GM19193 (cell line): Measurements from ENCODE around the gene ERC2.

Experiments used
- POLR2A ChIP-seq: IDR thresholded peaks from 4 replicates; pipeline ENCODE4 v1.6.1; 2011; ENCODE audit not compliant: insufficient read depth, insufficient read length; ENCODE audit errors: extremely low read depth

The ERC2 gene

DNA sequence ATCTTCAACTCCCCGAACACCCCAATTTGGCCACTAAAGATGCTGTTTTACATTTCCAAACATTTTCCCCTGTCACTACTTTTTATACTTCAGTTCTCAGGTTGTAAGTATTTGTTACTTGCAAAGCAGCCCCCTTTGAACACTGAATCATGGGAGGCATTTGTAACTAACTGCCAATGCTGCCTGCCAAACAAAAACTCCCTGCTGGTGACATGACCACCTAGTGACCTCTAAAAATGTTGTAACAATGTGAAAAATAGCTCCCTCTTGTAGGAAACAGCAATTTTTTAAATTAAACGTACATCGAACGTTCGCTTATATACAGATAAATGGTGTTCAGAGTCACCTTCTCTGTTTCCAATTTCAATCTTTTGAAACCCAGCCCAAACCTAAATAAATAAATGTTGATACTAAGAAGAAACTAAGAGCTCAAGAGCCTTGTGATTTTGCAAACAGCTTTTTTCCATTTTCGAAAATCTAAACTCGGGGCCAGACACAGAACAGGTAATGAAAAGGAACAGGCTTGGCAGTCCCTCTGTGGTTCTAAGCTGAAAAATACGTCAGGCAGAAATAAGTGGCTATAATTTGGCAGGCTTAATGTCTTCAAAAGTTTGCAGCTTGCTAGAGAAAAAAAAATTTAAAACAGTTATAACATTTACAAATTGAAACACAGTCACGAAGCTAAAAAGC is 712.6 kb downstream of the ERC2 start:
- no peak for TF ChIP-seq POLR2A

DNA sequence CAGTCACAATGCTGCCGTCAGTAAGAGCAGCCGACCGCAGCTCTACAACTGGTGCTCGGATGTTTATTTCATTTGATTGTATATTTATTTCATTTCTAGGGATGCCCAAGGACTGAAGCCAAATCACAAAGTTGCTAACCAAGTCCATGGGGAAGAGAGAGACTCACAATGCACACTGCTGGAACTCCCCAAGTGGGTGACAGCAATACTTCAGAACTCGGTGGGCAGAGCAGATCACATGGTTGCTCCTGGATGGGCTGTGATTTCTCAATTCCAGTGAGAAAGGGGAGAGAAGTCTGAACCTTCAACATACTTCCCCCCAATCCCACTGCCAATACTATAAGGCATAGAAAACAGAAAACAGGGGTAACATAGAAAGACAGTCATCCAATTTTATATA is 715.4 kb downstream of the ERC2 start:
- no peak for TF ChIP-seq POLR2A

DNA sequence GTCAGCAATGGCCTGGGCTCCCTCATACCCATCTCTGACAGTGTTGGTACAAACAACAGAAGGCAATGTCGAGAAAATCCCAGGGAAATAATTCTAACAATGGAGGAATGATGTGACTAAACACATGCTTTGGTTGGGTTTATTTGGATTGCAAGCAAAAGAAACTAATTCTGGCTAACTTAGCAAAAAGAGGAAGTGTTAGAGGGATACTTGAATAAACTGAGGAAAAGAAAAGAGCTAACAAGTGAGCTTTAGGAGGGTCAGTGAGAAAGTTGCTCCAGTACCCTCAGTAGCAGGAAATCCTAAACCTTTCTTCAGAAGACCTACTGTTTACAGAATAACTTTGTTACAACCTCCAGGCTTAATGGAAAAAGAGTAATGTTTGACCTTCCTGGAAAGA is 716.5 kb downstream of the ERC2 start:
- no peak for TF ChIP-seq POLR2A

DNA sequence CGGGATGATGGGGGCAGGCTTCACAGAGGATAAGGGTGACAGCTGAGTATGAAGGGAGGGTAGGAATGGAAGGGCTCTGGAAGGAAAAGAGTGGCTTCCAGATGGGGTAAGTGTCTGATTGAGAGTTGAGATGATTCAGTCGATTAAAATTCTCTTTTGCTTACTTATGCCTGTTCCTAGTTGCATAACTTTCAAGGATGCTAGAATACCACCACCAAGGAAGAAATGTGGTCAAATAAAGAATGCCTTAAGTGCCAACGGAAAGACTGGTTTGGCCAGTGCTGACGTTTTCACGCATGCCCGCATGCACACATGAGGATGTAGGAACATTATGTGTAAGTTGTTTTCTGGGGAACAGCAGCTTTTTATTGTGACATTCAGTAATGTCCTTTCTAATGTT is 717.7 kb downstream of the ERC2 start:
- no peak for TF ChIP-seq POLR2A

DNA sequence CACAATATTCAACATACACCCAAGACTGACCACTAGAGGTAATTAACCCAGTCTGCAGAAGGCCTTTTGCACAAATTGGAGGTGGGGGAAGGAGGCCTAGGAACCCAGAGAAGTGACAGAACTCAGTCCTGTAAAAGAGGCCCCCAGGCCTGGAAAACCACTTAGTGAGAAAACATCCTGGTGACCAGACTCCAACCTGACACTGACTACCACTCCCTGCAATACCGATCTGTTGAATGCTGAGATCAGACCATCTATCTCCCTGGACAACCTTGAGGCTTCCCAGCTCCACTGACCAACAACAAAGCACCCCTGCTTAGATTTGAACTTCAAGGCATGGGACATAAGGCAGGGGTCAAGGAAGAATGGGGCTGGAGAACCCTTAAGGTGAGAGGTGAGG is 719.2 kb downstream of the ERC2 start:
- no peak for TF ChIP-seq POLR2A

DNA sequence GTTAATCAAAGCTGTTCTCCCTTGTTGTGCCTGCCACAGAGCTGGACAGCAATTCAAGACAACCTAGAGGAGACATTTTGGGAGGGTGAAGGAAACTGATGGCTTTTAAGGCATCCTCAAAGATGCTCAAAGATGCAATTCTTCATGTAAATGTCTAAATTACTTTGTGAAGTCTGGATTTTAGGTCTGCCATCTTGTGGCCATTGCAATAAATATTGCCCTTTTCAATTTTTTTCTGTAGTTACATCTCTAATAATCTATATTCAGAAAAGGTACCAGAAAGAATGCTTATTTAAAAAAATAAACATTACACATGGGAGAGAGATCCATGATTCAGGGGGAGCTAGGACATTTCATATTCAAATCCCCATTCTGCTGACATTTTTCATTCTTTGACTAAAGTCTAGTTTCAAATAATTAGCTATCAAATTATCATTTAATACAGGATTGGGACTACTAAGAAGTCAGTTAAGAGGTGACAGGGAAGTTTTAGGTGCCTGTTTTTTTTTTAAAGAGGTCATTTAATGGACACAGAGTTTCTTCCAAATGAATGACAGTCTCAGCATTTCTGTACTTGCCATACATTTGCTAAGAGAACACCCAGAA is 721.4 kb downstream of the ERC2 start:
- no peak for TF ChIP-seq POLR2A

DNA sequence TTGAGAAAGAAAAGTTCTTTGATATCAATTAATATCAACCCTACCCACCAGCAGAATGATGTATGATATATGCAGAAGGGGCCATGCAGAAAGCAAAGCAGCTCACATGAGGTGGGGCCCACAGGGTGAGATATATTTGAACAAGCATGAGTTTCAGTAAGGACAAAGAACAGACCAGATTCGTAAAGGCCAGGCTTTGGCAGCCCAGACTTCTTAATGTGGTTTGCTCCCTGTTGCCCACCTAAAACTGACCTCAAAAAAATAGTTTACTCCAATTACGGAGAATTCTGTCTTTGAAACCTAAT is 725.5 kb downstream of the ERC2 start:
- no peak for TF ChIP-seq POLR2A

DNA sequence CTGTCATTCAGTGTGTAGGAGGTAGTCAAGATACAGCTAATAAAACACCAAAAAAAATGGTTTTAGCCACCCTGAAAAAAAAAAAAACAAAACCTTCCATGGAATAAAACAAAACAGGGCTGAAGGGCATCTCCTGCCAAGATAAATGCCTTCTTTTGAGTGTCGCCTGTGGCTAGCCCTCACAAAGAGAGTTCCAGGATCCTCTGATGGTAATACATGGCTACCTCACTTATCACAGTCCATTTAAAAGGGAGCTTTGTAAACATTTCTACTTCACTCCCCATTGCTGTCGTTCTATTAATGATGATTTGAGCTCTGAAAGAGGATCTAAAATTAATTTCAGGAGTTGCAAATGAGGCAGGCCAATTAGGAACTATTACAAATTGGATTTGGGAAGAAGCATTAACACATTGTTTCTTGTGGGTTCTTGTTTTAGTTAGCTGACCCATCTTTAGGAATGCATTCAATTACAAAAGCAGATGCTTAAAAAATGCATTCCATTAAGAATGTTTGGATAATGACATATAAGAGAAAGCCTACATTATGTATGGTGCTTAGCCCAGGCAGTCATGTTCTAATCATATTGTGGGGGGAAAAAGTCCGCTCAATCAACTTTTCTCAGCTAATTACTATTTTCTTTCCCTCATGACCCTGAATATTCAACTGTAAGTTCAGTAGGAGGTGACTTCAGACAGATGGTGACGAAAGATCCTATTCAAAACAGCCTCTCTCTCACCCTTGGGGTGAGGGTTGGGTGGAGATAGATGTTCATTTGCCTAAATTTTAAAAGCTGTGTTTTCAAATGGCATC is 726.0 kb downstream of the ERC2 start:
- TF ChIP-seq POLR2A = no peak

DNA sequence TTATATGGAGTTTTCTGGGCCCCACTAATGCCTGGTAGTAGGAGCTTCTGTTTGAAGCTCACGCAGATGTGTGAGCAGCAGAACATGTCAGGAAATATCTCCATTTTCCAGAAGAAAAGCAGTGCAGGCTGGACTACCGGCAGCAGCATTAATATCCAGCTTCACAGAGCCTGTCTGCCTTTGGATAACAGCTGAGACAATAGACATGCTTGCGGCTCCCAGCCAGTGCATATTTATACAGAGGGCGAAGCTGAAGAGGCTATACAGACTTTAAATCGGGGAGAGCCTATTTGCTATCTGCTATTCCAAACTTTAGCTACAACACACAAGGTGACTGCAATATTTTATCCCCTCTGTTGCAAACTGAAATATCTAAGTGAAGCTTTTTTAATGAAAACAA is 731.1 kb downstream of the ERC2 start:
- TF ChIP-seq POLR2A = no peak

DNA sequence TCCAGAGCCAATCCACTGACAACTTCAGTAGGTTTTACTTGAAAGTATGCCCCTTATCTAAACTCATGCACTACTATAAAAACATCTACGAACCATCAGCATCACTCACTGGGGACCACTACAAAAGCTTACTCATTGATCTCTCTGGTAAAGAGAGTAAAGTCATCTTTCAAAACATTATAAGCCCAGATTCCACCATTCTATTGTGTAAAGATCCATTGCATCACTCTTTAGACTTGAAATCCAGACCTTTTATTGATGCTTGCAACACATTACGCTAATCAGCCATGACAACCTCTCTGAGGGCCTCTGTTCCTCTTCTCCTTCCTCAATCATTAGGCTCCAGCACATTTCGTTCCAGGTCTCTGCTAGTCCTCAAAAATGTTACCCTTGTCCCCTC is 732.3 kb downstream of the ERC2 start:
- TF ChIP-seq POLR2A = no peak

DNA sequence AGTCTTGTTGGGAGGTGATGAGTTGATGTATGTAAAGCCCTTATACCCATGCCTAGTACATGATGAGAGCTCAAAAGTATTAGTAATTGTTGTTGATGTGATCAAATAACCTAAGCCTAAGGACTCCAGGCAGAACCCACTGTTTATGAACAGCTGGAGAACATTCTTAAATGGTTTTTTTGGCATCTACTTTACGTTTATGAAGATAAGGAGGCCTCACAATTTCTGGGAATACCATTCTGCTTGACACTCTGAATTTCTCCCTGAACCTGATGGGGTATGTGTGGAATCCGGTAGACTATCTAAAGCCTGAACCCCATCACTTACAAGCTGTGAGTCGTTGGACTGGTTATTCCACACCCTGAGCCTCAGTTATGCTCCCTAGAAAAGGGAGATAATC is 736.5 kb downstream of the ERC2 start:
- no peak for TF ChIP-seq POLR2A

DNA sequence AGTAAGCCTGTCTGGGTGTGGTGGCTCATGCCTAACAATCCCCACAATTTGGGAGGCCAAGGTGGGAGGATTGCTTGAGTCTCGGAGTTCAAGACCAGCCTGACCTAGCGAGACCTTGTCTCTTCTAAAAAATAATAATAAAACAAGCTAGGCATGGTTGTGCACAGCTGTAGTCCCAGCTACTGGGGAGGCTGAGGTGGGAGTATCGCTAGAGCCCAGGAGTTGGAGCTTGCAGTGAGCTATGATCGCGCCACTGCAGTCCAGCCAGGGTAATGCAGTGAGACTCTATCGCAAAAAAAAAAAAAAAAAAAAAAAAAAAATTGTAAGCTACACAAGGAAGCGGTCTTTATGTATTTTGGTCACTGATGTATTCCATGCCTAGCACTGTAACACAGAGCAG is 738.7 kb downstream of the ERC2 start:
- TF ChIP-seq POLR2A = no peak

DNA sequence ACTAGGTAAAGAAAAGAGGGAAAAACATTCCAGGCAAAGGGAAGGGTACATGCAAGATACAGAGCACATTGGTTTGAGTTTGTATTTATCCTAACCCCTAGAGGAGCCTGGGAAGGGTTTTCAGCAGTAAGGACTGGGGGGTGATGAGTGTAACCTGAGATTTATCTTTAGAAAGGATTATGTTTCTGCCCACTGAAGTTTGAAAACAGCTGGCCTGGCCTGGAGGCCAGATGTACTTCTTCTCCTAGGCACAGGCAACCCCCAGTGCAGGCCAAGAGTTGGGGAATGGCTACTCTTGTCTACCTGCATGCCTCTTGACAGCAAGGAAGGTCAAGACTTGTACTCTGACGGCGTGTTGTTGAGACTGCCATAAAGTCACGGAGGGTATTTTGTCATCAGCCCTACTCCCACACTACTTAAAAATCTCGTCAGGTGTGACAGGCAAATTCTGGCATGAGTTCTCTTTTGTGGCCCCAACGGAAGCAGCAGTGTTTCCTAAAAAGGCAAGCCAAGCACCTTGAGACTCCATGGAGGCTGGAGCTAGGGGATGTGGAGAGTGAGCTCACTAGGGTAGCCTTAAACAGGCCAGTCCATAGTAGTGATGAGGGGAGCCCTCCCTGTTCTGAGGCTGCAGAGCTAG is 739.7 kb downstream of the ERC2 start:
- TF ChIP-seq POLR2A = no peak

DNA sequence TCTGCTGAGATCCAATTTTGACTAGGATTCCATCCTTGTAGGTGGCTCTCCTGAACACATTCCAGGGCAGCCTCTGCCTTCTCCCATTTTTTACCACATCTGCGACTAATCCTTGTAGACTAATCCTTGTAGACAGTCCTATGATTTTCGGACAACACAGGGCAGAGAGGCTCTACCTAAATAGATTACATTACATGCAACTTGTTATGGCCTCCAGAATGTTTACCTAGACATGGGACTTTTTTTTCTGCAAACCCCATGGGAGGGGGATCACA is 741.8 kb downstream of the ERC2 start:
- TF ChIP-seq POLR2A = no peak

DNA sequence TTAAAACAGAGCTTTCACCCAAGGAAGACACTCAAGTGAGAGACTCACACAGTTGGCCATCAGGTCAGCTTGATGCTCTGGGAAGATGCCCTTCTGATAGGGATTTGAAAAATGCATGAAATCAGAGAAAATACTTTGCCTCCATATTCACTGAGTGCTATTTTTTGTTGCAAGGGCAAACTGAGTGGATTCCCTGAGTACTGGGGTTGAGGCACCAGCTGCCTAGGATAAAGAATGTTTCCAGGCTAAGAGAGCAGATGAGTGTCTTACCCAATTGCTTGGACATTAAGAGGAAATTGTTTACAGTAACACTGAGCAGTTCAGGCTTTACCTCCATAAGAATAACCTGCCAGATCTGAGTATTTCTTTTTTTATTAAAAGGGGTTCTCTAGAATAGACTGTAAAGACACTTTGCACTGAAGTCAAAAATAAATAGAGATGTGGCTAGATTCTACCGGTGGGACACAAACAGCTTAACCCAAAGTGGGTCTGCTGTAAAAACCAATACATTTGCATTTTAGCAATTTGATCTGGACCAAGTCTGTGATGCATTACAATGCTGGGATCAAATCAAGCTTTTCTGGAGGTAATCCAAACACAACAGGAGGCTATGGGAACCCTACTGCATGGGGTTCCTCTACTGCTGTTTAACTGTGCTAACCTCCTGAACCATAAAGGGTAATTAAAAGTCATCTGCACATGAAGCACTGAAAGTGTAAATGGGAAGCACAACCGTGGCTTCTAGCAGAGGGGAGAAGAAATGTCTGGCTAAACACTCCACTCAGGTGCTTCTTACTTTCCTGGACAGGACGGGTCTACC is 742.4 kb downstream of the ERC2 start:
- no peak for TF ChIP-seq POLR2A
